Aorta (tissue), 5 donors: Measurements from ENCODE around the gene CFAP410. TPM values are rescaled to one million over a fixed set of nuclear protein-coding genes. Genes with fewer than 3 reads are reported as not detected.

Experiments used
- ATAC-seq: fragments of 200-7000 bp; cut with Tn5 transposase; one replicate; pipeline ENCODE4 v1.9.1; 2022; ENCODE audit warnings: moderate library complexity; ENCODE audit not compliant: low FRiP score
- DNase-seq, 2 donors: peaks; one replicate each; pipeline ENCODE4 v3.0.0-alpha.2; 2020
- H3K27ac ChIP-seq, 2 donors: one replicate each; pipeline ENCODE4 v1.5.1; 2013; ENCODE audit warnings: low read length in 2 of 2, mild to moderate bottlenecking in 2 of 2, moderate library complexity in 2 of 2, control low read depth in 1 of 2, inconsistent platforms in 1 of 2, low read depth in 1 of 2
- H3K27me3 ChIP-seq, 2 donors: one replicate each; pipeline ENCODE4 v1.6.1; 2013; ENCODE audit warnings: control low read depth in 1 of 2, low read length in 1 of 2, mild to moderate bottlenecking in 1 of 2, moderate library complexity in 1 of 2; ENCODE audit not compliant: insufficient read depth in 2 of 2, control insufficient read depth in 1 of 2
- H3K36me3 ChIP-seq, 2 donors: one replicate each; pipeline ENCODE4 v1.6.1; 2013; ENCODE audit warnings: control low read depth in 1 of 2, low read length in 1 of 2, mild to moderate bottlenecking in 1 of 2; ENCODE audit not compliant: insufficient read depth in 2 of 2, control insufficient read depth in 1 of 2
- H3K4me1 ChIP-seq, 2 donors: one replicate each; pipeline ENCODE4 v1.6.1; 2013; ENCODE audit warnings: low read length in 2 of 2, control low read depth in 1 of 2, mild to moderate bottlenecking in 1 of 2, moderate library complexity in 1 of 2; ENCODE audit not compliant: insufficient read depth in 2 of 2, control insufficient read depth in 1 of 2
- H3K4me3 ChIP-seq, 2 donors: one replicate each; pipeline ENCODE4 v1.5.1; 2013; ENCODE audit warnings: low read length in 2 of 2, control low read depth in 1 of 2, mild to moderate bottlenecking in 1 of 2
- H3K9me3 ChIP-seq: one replicate; pipeline ENCODE4 v1.6.1; 2013; ENCODE audit warnings: mild to moderate bottlenecking, low read length; ENCODE audit not compliant: control insufficient read depth
- WGBS, 2 donors: extraction: QIAGEN DNeasy Blood & Tissue Kit; methylation state at CpG; one replicate each; pipeline ENCODE4 v1.1.7; 2013; 5-methylcytosine and 5-hydroxymethylcytosine counted together
- intact Hi-C, 2 donors: fragments of 100-400 bp; cut with DNase I; formaldehyde crosslinking; loops; one replicate each; pipeline versions ENCODE4 v1.14.2 to v1.15.0; 2022
- polyA plus RNA-seq, 2 donors: library from polyadenylated mRNA; stranded (reverse); fragments of 200-250 nt; gene quantifications; one replicate each; pipeline ENCODE4 v1.2.3, GENCODE V29; 2013
- total RNA-seq, 2 donors: library from RNA; stranded (reverse); fragmentation: NEBNext Ultra II Directional; extraction: Animal tissue kit (Norgen Biotek cat#: 25700); gene quantifications; one replicate each; pipeline ENCODE4 v1.2.1, GENCODE V29; 2021
- donor health status: healthy with polysubstance abuse.
- donor health status: Bipolar disorder and iron deficiency.
- donor health status: DM: no; HTN: no; CAD: no.
- donor health status: DM: no; HTN: no; CAD: no.
- donor health status: DM: yes; HTN: yes; CAD: no.

Gene CFAP410
- total and polyA plus RNA-seq, 4 donors = 19.4 to 121 (median 23.5) TPM

GRCh38 chr21:44312716-44313115 lies 26.5 kb downstream of the CFAP410 start:
- no peak for DNase-seq
- no peak for ATAC-seq
- no peaks in the 10 kb centered on the region for H3K9me3 ChIP-seq
- no peaks in the 10 kb centered on the region for H3K4me1 ChIP-seq
- no peak overlapping the region for H3K27ac ChIP-seq
- no peak overlapping the region for H3K4me3 ChIP-seq
- WGBS, 2 donors = 93% methylated on average over 15 to 19 of the region's 19 CpGs
- no peaks in the 10 kb centered on the region for H3K27me3 ChIP-seq
- H3K36me3 ChIP-seq = peaks cover 0 to 6% of the 10 kb centered on the region in 2 donors
- intact Hi-C loops = no loop called here

DNA sequence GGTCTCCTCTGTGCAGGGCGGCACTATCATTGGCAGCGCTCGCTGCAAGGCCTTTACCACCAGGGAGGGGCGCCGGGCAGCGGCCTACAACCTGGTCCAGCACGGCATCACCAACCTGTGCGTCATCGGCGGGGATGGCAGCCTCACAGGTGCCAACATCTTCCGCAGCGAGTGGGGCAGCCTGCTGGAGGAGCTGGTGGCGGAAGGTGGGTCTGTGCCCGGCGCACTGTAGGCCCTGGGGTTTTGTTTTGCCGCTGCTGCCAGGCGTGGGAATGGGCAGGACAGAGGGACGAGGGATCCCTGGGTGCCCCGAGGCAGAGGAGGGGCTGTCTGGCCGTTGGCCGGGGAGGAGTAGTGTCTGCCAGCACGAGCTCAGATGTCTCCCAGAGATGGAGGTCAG lies 27.1 kb downstream of the CFAP410 start:
- no peaks in the 10 kb centered on the region for H3K4me1 ChIP-seq
- 91% methylated on average over 19 to 22 of the region's 22 CpGs for WGBS, 2 donors
- no peaks in the 10 kb centered on the region for H3K9me3 ChIP-seq
- intact Hi-C loops = no loop called here
- no peak overlapping the region for H3K27ac ChIP-seq
- H3K4me3 ChIP-seq = no peak overlapping the region
- no peak for ATAC-seq
- H3K36me3 ChIP-seq = peaks cover 0 to 6% of the 10 kb centered on the region in 2 donors
- no peak for DNase-seq
- H3K27me3 ChIP-seq = no peaks in the 10 kb centered on the region

DNA sequence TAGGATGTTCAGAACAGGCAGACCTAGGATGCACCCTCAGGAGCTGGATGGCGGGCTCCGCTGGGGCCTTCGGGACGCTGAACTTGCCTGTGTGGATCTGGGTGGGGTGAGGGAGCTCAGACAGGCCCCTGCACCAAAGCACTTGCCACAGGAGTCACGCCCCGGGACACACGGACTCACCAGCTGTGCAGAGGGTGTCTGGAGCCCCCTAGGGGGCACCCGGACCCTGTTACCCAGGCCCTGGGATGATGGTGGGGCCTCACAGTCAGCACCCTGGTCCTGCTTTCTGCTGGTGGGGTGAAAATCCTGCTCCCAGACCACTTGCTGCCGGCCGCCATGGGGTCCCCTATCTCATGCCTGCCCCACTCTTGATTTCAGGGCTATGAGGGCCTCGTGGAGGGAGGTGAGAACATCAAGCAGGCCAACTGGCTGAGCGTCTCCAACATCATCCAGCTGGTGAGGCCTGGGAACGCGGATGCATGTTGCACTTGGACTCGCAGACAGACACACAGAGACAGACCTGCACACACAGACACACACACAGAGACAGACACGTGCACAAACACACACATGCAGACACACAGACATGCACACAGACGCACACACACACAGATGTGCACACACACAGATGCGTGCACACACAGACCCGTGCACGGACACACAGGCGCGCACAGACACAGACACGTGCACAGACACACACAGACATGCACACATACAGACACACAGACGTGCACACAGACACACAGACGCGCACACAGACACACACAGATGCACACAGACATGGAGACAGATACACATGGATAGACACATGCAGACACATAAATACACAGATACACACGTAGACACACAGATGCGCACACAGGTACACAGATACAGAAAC lies 28.3 kb downstream of the CFAP410 start:
- H3K27me3 ChIP-seq = no peaks in the 10 kb centered on the region
- H3K4me3 ChIP-seq = no peak overlapping the region
- H3K4me1 ChIP-seq = no peaks in the 10 kb centered on the region
- ATAC-seq = no peak
- WGBS, 2 donors = 90% methylated on average over 28 of the region's 28 CpGs
- intact Hi-C loops = no loop called here
- peaks cover 0 to 6% of the 10 kb centered on the region in 2 donors for H3K36me3 ChIP-seq
- no peak overlapping the region for H3K27ac ChIP-seq
- no peaks in the 10 kb centered on the region for H3K9me3 ChIP-seq
- no peak for DNase-seq

- Histone ChIP-seq H3K9me3 (no peaks in the 10 kb centered on the region), H3K4me1 (no peaks in the 10 kb centered on the region), H3K27ac (no peak overlapping the region), H3K4me3 (no peak overlapping the region), H3K27me3 (no peaks in the 10 kb centered on the region), H3K36me3 (peaks cover 0 to 3% of the 10 kb centered on the region in 2 donors)
- intact Hi-C loops = loop anchor here in 1 of 2 donors (10.0 kb wide), 1 partner anchor 488 kb away; no protein-coding TSS in a partner anchor
- ATAC-seq (no peak), DNase-seq (no peak)
- WGBS, 2 donors = 84% methylated on average over 21 of the region's 21 CpGs
Measured at GRCh38 chr21:44306936-44307704, 32.1 kb downstream of the CFAP410 start.

- 77 to 79% methylated on average over 9 of the region's 9 CpGs for WGBS, 2 donors
- intact Hi-C loops = loop anchor here in 1 of 2 donors (10.0 kb wide), 1 partner anchor 489 kb away; no protein-coding TSS in a partner anchor
- no peaks in the 10 kb centered on the region for H3K4me1 ChIP-seq
Measured at GRCh38 chr21:44305691-44306090, 33.5 kb downstream of the CFAP410 start.

DNA sequence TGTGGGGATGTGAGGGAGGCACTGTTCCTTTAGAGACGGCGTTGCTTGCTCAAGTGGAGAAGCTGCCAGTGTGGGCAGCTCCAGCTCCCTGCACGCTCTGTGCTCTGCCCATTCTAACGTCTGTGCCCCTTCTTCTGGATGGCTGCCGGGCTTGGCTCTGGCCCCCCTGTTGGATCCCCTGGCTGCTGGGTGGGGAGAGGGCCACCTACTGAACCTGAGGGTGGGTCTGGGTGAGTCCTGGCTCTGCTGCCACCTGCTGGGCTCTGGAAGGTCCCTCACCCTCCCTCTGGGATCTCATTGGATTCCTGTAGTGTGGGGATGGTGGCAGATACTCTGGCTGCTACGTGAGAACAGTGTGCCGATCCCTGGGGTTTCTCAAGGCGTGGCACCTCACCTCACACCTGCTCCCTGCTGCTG lies 34.3 kb downstream of the CFAP410 start:
- no peak overlapping the region for H3K27ac ChIP-seq
- WGBS, 2 donors = 17 to 32% methylated on average over 8 of the region's 8 CpGs

More at GRCh38 chr21:44305691-44306090, 33.5 kb downstream of the CFAP410 start:
- Histone ChIP-seq H3K4me3 (no peak overlapping the region), H3K36me3 (no peaks in the 10 kb centered on the region), H3K9me3 (no peaks in the 10 kb centered on the region), H3K27me3 (no peaks in the 10 kb centered on the region), H3K27ac (no peak overlapping the region)
- no peak for DNase-seq
- ATAC-seq = no peak

DNA sequence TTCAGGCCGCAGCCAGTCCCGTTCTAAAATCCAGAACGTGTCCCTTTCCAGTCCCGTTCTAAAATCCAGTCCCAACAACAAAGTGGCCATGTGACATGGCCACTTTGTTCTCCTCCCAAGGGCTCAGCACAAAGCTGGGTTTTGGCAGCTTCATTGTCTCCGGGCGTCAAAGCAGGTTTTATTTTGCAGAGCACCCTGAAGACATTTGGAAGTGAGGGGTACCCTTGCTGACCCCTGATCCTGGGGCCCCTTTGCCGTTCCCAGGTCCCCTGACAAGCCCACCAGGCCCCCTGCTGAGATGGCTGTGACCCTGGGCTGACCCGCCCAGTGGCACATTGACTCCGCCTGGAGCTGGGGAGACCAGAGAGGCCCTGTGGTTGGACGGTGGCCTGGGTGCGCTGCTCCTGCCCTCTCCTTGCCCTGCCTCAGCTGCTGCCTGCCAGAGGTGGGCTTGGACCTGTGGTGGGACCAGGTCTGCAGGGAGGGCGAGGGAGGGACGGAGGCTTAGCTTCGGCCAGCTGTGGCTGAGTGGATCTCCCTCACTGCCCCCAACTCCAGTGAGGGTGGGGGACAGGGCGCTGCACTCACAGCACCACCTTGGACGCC lies 35.1 kb downstream of the CFAP410 start:
- no peaks in the 10 kb centered on the region for H3K4me1 ChIP-seq

More for the DNA sequence above, 34.3 kb downstream of the CFAP410 start:
- Histone ChIP-seq H3K4me3 (no peak overlapping the region), H3K9me3 (no peaks in the 10 kb centered on the region), H3K4me1 (no peaks in the 10 kb centered on the region), H3K36me3 (no peaks in the 10 kb centered on the region), H3K27me3 (no peaks in the 10 kb centered on the region)
- ATAC-seq (no peak), DNase-seq (peak in 1 of 2 donors; percentile 82)
- intact Hi-C loops = loop anchor here (5.0 to 10.0 kb wide), 2 partner anchors 32 to 490 kb away; partner anchors contain the start of gene CFAP410 (in 1 of the 2)

DNA sequence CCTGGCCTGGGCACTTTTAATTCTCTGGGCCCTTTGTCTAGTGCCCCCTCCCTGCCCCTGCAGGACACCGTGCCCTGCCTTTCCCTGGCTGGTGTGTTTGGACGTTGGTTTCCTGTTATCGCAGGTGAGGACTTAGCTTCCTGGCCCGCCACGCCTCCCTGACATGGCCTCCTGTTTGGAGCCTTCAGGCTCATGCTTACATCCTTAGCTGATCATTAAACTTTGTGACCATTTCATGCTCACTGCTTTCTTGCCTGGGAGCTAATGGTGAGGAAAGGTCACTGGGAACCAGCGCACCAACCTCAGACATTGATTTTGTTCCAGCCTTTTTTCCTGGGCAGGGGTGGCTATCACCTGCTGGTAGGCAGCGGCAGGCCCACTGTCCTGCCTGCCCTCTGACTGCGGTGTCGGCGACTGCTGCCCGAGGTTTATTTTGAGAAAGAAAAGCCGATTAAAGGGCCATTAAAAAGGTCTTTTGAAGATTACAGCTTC lies 35.7 kb downstream of the CFAP410 start:
- no peak for DNase-seq
- H3K27me3 ChIP-seq = no peaks in the 10 kb centered on the region
- intact Hi-C loops = loop anchor here (5.0 to 10.0 kb wide), 2 partner anchors 34 to 491 kb away; partner anchors contain the start of gene CFAP410 (in 1 of the 2)

More for the DNA sequence above, 35.1 kb downstream of the CFAP410 start:
- no peak for DNase-seq
- Histone ChIP-seq H3K27ac (no peak overlapping the region), H3K4me3 (no peak overlapping the region), H3K27me3 (no peaks in the 10 kb centered on the region), H3K36me3 (no peaks in the 10 kb centered on the region), H3K9me3 (no peaks in the 10 kb centered on the region)
- 49 to 58% methylated on average over 15 to 16 of the region's 16 CpGs for WGBS, 2 donors
- no peak for ATAC-seq
- intact Hi-C loops = loop anchor here (5.0 to 10.0 kb wide), 2 partner anchors 33 to 491 kb away; partner anchors contain the start of gene CFAP410 (in 1 of the 2)

More for the DNA sequence above, 35.7 kb downstream of the CFAP410 start:
- no peaks in the 10 kb centered on the region for H3K9me3 ChIP-seq
- H3K4me3 ChIP-seq = no peak overlapping the region
- H3K36me3 ChIP-seq = no peaks in the 10 kb centered on the region
- no peaks in the 10 kb centered on the region for H3K4me1 ChIP-seq
- no peak overlapping the region for H3K27ac ChIP-seq
- no peak for ATAC-seq
- 66 to 80% methylated on average over 12 of the region's 12 CpGs for WGBS, 2 donors
